Ovary (tissue), 3 donors: ENCODE data around the gene DNAJB8.

Experiments
- CTCF ChIP-seq, 3 donors: fragments of 450-650 bp in 2 of 3; fragments of 200-600 bp in 1 of 3; IDR thresholded peaks; one replicate each; pipeline versions ENCODE4 v1.5.1 to v1.8.0; 2016 to 2022; ENCODE audit warnings: antibody characterized with exemption in 3 of 3, mild to moderate bottlenecking in 1 of 3
- EP300 ChIP-seq: sonication (generic); formaldehyde crosslinking; IDR thresholded peaks from one replicate; pipeline ENCODE4 v1.6.1; 2017; ENCODE audit warnings: antibody characterized with exemption
- POLR2A ChIP-seq: fragments of 450-650 bp; IDR thresholded peaks from one replicate; pipeline ENCODE4 v1.6.1; 2017; ENCODE audit warnings: antibody characterized with exemption, mild to moderate bottlenecking, moderate library complexity
- donor health status: DM: no; HTN: no; CAD: no.

DNA sequence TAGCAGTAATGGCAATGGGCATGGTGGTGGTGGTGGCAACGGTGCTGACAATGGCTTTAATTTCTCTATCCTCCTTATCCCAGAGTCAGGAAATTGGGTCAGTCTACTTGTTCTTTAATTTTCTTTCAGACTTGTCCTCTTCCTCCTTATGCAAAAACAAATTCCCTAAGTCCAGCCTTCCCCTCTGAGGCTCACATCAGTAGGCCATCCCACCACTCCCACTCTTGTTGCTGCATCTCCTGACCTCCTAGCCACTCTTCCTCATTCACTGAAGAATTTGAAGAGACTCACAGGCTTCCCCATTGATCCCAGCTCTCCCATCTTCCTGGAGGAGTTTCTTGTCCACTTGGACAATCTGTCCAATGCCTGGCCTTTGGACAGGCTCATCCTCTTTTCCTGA, 19.9 kb downstream of the DNAJB8 start:
- TF ChIP-seq CTCF (IDR thresholded peaks at IDR 0.05) (no peak), POLR2A (no peak), EP300 (no peak)
